ENCODE measurements around the gene XAB2. TPM values are rescaled to one million over a fixed set of nuclear protein-coding genes. Genes with fewer than 3 reads are reported as not detected.

Gene XAB2
- polyA plus RNA-seq, 1 experiment, result 39.8 TPM

- TF ChIP-seq CTCF (IDR thresholded peaks at IDR 0.05; ENCODE audit: insufficient read depth, low read depth, low read length), result no peak
- H3K36me3 ChIP-seq (ENCODE audit: control insufficient read depth, insufficient read depth, low read length), result no peaks in the 10 kb centered on the region
- ChIA-PET POLR2A (no interaction called here), CTCF (interaction anchor here (1.0 to 11.0 kb wide), 3 partner anchors 22 to 304 kb away, joined by 4 to 91 read pairs (median 6); partner anchors contain the start of gene TRAPPC5)
- DNase-seq (ENCODE audit: low read depth), result no peak
- H3K27me3 ChIP-seq (ENCODE audit: control insufficient read depth, insufficient read depth, low read length), result no peaks in the 10 kb centered on the region; the same call in 1 of the 2 replicates
- no peak overlapping the region for H3K4me3 ChIP-seq (ENCODE audit: low read depth, low read length)
These were observed 28.9 kb upstream of the XAB2 start for GRCh38 chr19:7658219-7658686.

GRCh38 chr19:7657131-7657751, 27.9 kb upstream of the XAB2 start:
- no peak for DNase-seq (ENCODE audit: low read depth)
- CTCF ChIA-PET, result interaction anchor here (1.0 to 11.0 kb wide), 3 partner anchors 23 to 303 kb away, joined by 4 to 91 read pairs (median 6); partner anchors contain the start of gene TRAPPC5

GRCh38 chr19:7655581-7655980, 26.2 kb upstream of the XAB2 start:
- Histone ChIP-seq H3K36me3 (ENCODE audit: control insufficient read depth, insufficient read depth, low read length) (no peaks in the 10 kb centered on the region), H3K27me3 (ENCODE audit: control insufficient read depth, insufficient read depth, low read length) (peaks cover under 1% of the 10 kb centered on the region; the same call in 1 of the 2 replicates), H3K4me3 (ENCODE audit: low read depth, low read length) (no peak overlapping the region)
- DNase-seq (ENCODE audit: low read depth), result no peak
- ChIA-PET POLR2A (no interaction called here), CTCF (interaction anchor here (0.6 to 11.0 kb wide), 5 partner anchors 14 to 145 kb away, joined by 3 to 91 read pairs (median 3); partner anchors contain the start of gene TRAPPC5)
- no peak for TF ChIP-seq CTCF (IDR thresholded peaks at IDR 0.05; ENCODE audit: insufficient read depth, low read depth, low read length)

More at GRCh38 chr19:7657131-7657751, 27.9 kb upstream of the XAB2 start:
- no peak for TF ChIP-seq CTCF (IDR thresholded peaks at IDR 0.05; ENCODE audit: insufficient read depth, low read depth, low read length)
- Histone ChIP-seq H3K27me3 (ENCODE audit: control insufficient read depth, insufficient read depth, low read length) (no peaks in the 10 kb centered on the region; the same call in 1 of the 2 replicates), H3K36me3 (ENCODE audit: control insufficient read depth, insufficient read depth, low read length) (no peaks in the 10 kb centered on the region), H3K4me3 (ENCODE audit: low read depth, low read length) (no peak overlapping the region)
- POLR2A ChIA-PET, result no interaction called here

- no peak for TF ChIP-seq CTCF (IDR thresholded peaks at IDR 0.05; ENCODE audit: insufficient read depth, low read depth, low read length)
- DNase-seq (ENCODE audit: low read depth), result no peak
- ChIA-PET POLR2A (no interaction called here), CTCF (interaction anchor here (0.6 to 11.0 kb wide), 6 partner anchors 10 to 302 kb away, joined by 3 to 91 read pairs (median 7); partner anchors contain the start of gene TRAPPC5)
- Histone ChIP-seq H3K27me3 (ENCODE audit: control insufficient read depth, insufficient read depth, low read length) (peaks cover 3% of the 10 kb centered on the region; the same call in 1 of the 2 replicates), H3K36me3 (ENCODE audit: control insufficient read depth, insufficient read depth, low read length) (no peaks in the 10 kb centered on the region), H3K4me3 (ENCODE audit: low read depth, low read length) (no peak overlapping the region)
These were observed 25.1 kb upstream of the XAB2 start for GRCh38 chr19:7654401-7654800.

- Histone ChIP-seq H3K4me3 (ENCODE audit: low read depth, low read length) (no peak overlapping the region; the same call in 1 of the 2 replicates), H3K36me3 (ENCODE audit: control insufficient read depth, insufficient read depth, low read length) (no peaks in the 10 kb centered on the region), H3K27me3 (ENCODE audit: control insufficient read depth, insufficient read depth, low read length) (peaks cover 3% of the 10 kb centered on the region; the same call in 1 of the 2 replicates)
- ChIA-PET CTCF (interaction anchor here (0.6 to 11.0 kb wide), 16 partner anchors 9 to 298 kb away, joined by 3 to 91 read pairs (median 6); partner anchors contain the start of genes MCEMP1, PET100, PNPLA6 and RETN), POLR2A (no interaction called here)
- TF ChIP-seq CTCF (IDR thresholded peaks at IDR 0.05; ENCODE audit: insufficient read depth, low read depth, low read length), result peak; percentile 97
- peak; percentile 19 for DNase-seq (ENCODE audit: low read depth)
These were observed 22.8 kb upstream of the XAB2 start for GRCh38 chr19:7652061-7652641.
